Umbilical cord (tissue), 1 donor: ENCODE data around the gene SRD5A1. TPM values are rescaled to one million over a fixed set of nuclear protein-coding genes. Genes with fewer than 3 reads are reported as not detected.

Experiments
- total RNA-seq: library from RNA; depleted of rRNA; stranded (reverse); fragments of >200 nt; gene quantifications from one replicate; pipeline ENCODE4 v1.2.3, GENCODE V29; 2014; ENCODE audit warnings: low replicate concordance; ENCODE audit not compliant: insufficient read depth

SRD5A1 gene
- total RNA-seq, 1 donor from 2014 or later, result 5.5 TPM

Other genes with a start within 250 kb of the SRD5A1 start
- 0.72 TPM for gene UBE2QL1, start 184.6 kb upstream of the SRD5A1 start, total RNA-seq
- gene NSUN2, start 396 bp upstream of the SRD5A1 start, total RNA-seq, result 31.8 TPM
- 21.7 TPM for gene TENT4A, start 80.0 kb downstream of the SRD5A1 start, total RNA-seq